Measurements from ENCODE around the gene TMSB4X. TPM values are rescaled to one million over a fixed set of nuclear protein-coding genes. Genes with fewer than 3 reads are reported as not detected.

TMSB4X gene
- total and polyA plus RNA-seq, 12 donors = 700 to 3,026 (median 889) TPM

- peaks cover 0 to 53% (median 0%) of the 10 kb centered on the region in 7 donors for H3K27me3 ChIP-seq
- DNase-seq (no peak), ATAC-seq (no peak)
- intact Hi-C loops (cut with DNase I) = loop anchor here in 1 of 10 donors (10.0 kb wide), 1 partner anchor 177 kb away; no protein-coding TSS in a partner anchor
- H3K4me1 ChIP-seq = peaks cover 0 to 47% (median 9%) of the 10 kb centered on the region in 9 donors
- no peak for TF ChIP-seq CTCF (IDR thresholded peaks at IDR 0.05)
- 91 to 95% methylated on average over 6 of the region's 6 CpGs for WGBS, 2 donors
- no peaks in the 10 kb centered on the region for H3K36me3 ChIP-seq
- no peaks in the 10 kb centered on the region for H3K9me3 ChIP-seq
- H3K27ac ChIP-seq = no peak overlapping the region
- no peak overlapping the region for H3K4me3 ChIP-seq
Measured at GRCh38 chrX:12987340-12987739, 12.4 kb downstream of the TMSB4X start.

- H3K4me3 ChIP-seq = no peak overlapping the region
- no peak for DNase-seq
- WGBS, 2 donors = 94 to 95% methylated on average over 8 of the region's 8 CpGs
- intact Hi-C loops (cut with DNase I) = loop anchor here in 1 of 10 donors (10.0 kb wide), 1 partner anchor 177 kb away; no protein-coding TSS in a partner anchor
- H3K27me3 ChIP-seq = peaks cover 0 to 58% (median 0%) of the 10 kb centered on the region in 7 donors
- H3K4me1 ChIP-seq = peaks cover 0 to 41% (median 9%) of the 10 kb centered on the region in 9 donors
- no peak for ATAC-seq
- TF ChIP-seq CTCF (IDR thresholded peaks at IDR 0.05) = no peak
- H3K36me3 ChIP-seq = no peaks in the 10 kb centered on the region
- no peaks in the 10 kb centered on the region for H3K9me3 ChIP-seq
- no peak overlapping the region for H3K27ac ChIP-seq
Measured at GRCh38 chrX:12987900-12988594, 13.1 kb downstream of the TMSB4X start.

GRCh38 chrX:12988797-12989196 lies 13.9 kb downstream of the TMSB4X start:
- H3K9me3 ChIP-seq = no peaks in the 10 kb centered on the region
- DNase-seq = no peak
- no peak for TF ChIP-seq CTCF (IDR thresholded peaks at IDR 0.05)
- H3K4me1 ChIP-seq = peaks cover 0 to 37% (median 9%) of the 10 kb centered on the region in 9 donors
- H3K4me3 ChIP-seq = no peak overlapping the region
- intact Hi-C loops (cut with DNase I) = loop anchor here in 1 of 10 donors (10.0 kb wide), 1 partner anchor 176 kb away; no protein-coding TSS in a partner anchor
- no peak overlapping the region for H3K27ac ChIP-seq
- peaks cover 0 to 54% (median 0%) of the 10 kb centered on the region in 7 donors for H3K27me3 ChIP-seq
- H3K36me3 ChIP-seq = no peaks in the 10 kb centered on the region
- WGBS, 2 donors = 47 to 49% methylated on average over 7 of the region's 7 CpGs
- peak in 7 of 8 donors; percentile 56 to 84 (median 71) for ATAC-seq

GRCh38 chrX:12989461-12989860 lies 14.6 kb downstream of the TMSB4X start:
- WGBS, 2 donors = 67 to 69% methylated on average over 3 of the region's 3 CpGs
- no peaks in the 10 kb centered on the region for H3K36me3 ChIP-seq
- ATAC-seq = no peak
- intact Hi-C loops (cut with DNase I) = loop anchor here in 1 of 10 donors (10.0 kb wide), 1 partner anchor 175 kb away; no protein-coding TSS in a partner anchor
- no peak overlapping the region for H3K27ac ChIP-seq
- H3K27me3 ChIP-seq = peaks cover 0 to 51% (median 0%) of the 10 kb centered on the region in 7 donors
- no peak for TF ChIP-seq CTCF (IDR thresholded peaks at IDR 0.05)
- no peak overlapping the region for H3K4me3 ChIP-seq
- H3K4me1 ChIP-seq = peaks cover 0 to 32% (median 9%) of the 10 kb centered on the region in 9 donors
- DNase-seq = no peak
- H3K9me3 ChIP-seq = no peaks in the 10 kb centered on the region
